AG09309 (cell line): ENCODE measurements around the gene FAM228A.

Experiments
- DNase-seq: peaks from one replicate; pipeline ENCODE4 v3.0.0-alpha.2; 2010; ENCODE audit warnings: low read depth
- H3K4me3 ChIP-seq: 2 replicates; pipeline ENCODE4 v1.5.1; 2011; ENCODE audit warnings: mild to moderate bottlenecking, low read depth, low read length, moderate library complexity; ENCODE audit not compliant: control insufficient read depth
- TF ChIP-seq, protein P1 (sequence below): IDR thresholded peaks from 2 replicates; pipeline ENCODE4 v1.5.1; 2011; ENCODE audit warnings: mild to moderate bottlenecking, low read depth, low read length, inconsistent platforms; ENCODE audit not compliant: insufficient read depth, control insufficient read depth; ENCODE audit errors: missing control alignments

FAM228A gene

GRCh38 chr2:24206714-24207113 is 31.9 kb downstream of the FAM228A start:
- TF ChIP-seq, protein P1, sequence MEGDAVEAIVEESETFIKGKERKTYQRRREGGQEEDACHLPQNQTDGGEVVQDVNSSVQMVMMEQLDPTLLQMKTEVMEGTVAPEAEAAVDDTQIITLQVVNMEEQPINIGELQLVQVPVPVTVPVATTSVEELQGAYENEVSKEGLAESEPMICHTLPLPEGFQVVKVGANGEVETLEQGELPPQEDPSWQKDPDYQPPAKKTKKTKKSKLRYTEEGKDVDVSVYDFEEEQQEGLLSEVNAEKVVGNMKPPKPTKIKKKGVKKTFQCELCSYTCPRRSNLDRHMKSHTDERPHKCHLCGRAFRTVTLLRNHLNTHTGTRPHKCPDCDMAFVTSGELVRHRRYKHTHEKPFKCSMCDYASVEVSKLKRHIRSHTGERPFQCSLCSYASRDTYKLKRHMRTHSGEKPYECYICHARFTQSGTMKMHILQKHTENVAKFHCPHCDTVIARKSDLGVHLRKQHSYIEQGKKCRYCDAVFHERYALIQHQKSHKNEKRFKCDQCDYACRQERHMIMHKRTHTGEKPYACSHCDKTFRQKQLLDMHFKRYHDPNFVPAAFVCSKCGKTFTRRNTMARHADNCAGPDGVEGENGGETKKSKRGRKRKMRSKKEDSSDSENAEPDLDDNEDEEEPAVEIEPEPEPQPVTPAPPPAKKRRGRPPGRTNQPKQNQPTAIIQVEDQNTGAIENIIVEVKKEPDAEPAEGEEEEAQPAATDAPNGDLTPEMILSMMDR, result no peak
- DNase-seq, result no peak
- no peak overlapping the region for H3K4me3 ChIP-seq

- TF ChIP-seq, protein P1, result no peak
- DNase-seq, result no peak
- H3K4me3 ChIP-seq, result no peak overlapping the region
Measured at GRCh38 chr2:24207359-24207758, 32.5 kb downstream of the FAM228A start.

- no peak for DNase-seq
- TF ChIP-seq, protein P1, result no peak
- H3K4me3 ChIP-seq, result no peak overlapping the region
Measured at GRCh38 chr2:24208490-24208889, 33.6 kb downstream of the FAM228A start.

- no peak for DNase-seq
- TF ChIP-seq, protein P1, result no peak
- H3K4me3 ChIP-seq, result no peak overlapping the region
Measured at GRCh38 chr2:24209389-24210105, 34.7 kb downstream of the FAM228A start.

GRCh38 chr2:24210106-24210455 is 35.2 kb downstream of the FAM228A start:
- H3K4me3 ChIP-seq, result no peak overlapping the region
- TF ChIP-seq, protein P1, result no peak
- DNase-seq, result no peak

DNA sequence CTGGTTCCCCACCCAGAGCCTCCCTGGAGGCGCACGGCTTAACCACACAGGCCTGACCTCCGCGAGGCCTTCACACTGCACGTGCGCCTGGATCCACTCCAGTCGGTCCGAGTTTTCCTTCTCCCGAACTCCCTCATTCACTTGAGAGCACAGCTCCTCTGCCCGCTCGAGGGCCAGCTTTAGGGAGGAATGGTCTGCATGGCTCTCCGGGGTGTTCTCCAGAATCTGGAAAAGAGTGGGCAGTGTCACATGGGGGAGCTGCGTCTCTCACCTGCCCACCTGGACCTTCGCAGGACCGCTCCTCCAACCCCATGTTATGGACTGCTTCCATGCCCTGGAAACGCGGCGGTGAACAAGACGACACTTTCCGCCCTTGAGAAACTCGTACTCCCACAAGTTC is 35.9 kb downstream of the FAM228A start:
- no peak overlapping the region for H3K4me3 ChIP-seq
- TF ChIP-seq, protein P1, result no peak

GRCh38 chr2:24211408-24211807 is 36.6 kb downstream of the FAM228A start:
- TF ChIP-seq, protein P1, result no peak
- no peak for DNase-seq

More for the DNA sequence above, 35.9 kb downstream of the FAM228A start:
- DNase-seq, result no peak

More at GRCh38 chr2:24211408-24211807, 36.6 kb downstream of the FAM228A start:
- H3K4me3 ChIP-seq, result no peak overlapping the region
